Measurements from ENCODE around the gene TCTN1. TPM values are rescaled to one million over a fixed set of nuclear protein-coding genes. Genes with fewer than 3 reads are reported as not detected.

TCTN1 gene
- total and polyA plus RNA-seq, 2 of the 13 experiments (the other 11 are each of a cell fraction or from before 2014, with no cell fraction given): 13.6 to 16.0 TPM

- TF ChIP-seq DZIP1 (CRISPR knock-in tag; IDR thresholded peaks at IDR 0.05) (peak; percentile 90), ARID4A (CRISPR knock-in tag; IDR thresholded peaks at IDR 0.05; ENCODE audit: borderline replicate concordance) (peak; percentile 99), ISL2 (CRISPR knock-in tag; IDR thresholded peaks at IDR 0.05) (peak; percentile 48; the same call in 1 of the 2 replicates), ZFP36 (IDR thresholded peaks at IDR 0.05; ENCODE audit: borderline replicate concordance, low read depth, low read length, partially characterized antibody) (no peak), ZNF563 (CRISPR knock-in tag; IDR thresholded peaks at IDR 0.05) (peak; percentile 82), HCFC1 (IDR thresholded peaks at IDR 0.05; ENCODE audit: low read depth, low read length) (peak; percentile 17; the same call in 1 of the 2 replicates), ZNF160 (CRISPR knock-in tag; IDR thresholded peaks at IDR 0.05) (0 out of 2 replicates have a peak, but pooled peaks have one; percentile 37), GATA4 (IDR thresholded peaks at IDR 0.05; ENCODE audit: borderline replicate concordance, low read depth) (peak; percentile 39; the same call in 1 of the 2 replicates), MAFF (IDR thresholded peaks at IDR 0.05; ENCODE audit: low read depth, low read length) (no peak), ZNF329 (CRISPR knock-in tag; IDR thresholded peaks at IDR 0.05; ENCODE audit: low read depth) (no peak), SP4 (CRISPR knock-in tag; IDR thresholded peaks at IDR 0.05) (no peak; the same call in none of the 2 replicates), SNRNP70 (IDR thresholded peaks at IDR 0.05; ENCODE audit: low read depth, low read length) (no peak), CHD4 (IDR thresholded peaks at IDR 0.05; ENCODE audit: borderline replicate concordance, low read length) (no peak), ZNF260 (CRISPR knock-in tag; IDR thresholded peaks at IDR 0.05; ENCODE audit: borderline replicate concordance, low read depth) (no peak), ZNF354B (CRISPR knock-in tag; IDR thresholded peaks at IDR 0.05) (no peak), ZNF441 (CRISPR knock-in tag; IDR thresholded peaks at IDR 0.05; ENCODE audit: borderline replicate concordance) (peak; percentile 34; the same call in 1 of the 2 replicates), HOXD1 (CRISPR knock-in tag; IDR thresholded peaks at IDR 0.05) (no peak), ELK4 (CRISPR knock-in tag; IDR thresholded peaks at IDR 0.05; ENCODE audit: borderline replicate concordance) (no peak), ZBTB44 (CRISPR knock-in tag; IDR thresholded peaks at IDR 0.05) (no peak)
Observed at GRCh38 chr12:110613771-110614684, at the start of gene TCTN1 (continued).
